K562 treated with DMSO at 1 percent for 24 hours (cell line): Measurements from ENCODE around the gene SLC43A3. TPM values are rescaled to one million over a fixed set of nuclear protein-coding genes. Genes with fewer than 3 reads are reported as not detected.

Experiments used
- total RNA-seq: library from RNA; unstranded; fragments of 300-600 nt; gene quantifications from 2 replicates; pipeline ENCODE4 v1.2.3, GENCODE V29; 2022; ENCODE audit warnings: low read depth; ENCODE audit not compliant: insufficient read depth

The SLC43A3 gene
- 101 and 116 TPM in 2 replicates for total RNA-seq

DNA sequence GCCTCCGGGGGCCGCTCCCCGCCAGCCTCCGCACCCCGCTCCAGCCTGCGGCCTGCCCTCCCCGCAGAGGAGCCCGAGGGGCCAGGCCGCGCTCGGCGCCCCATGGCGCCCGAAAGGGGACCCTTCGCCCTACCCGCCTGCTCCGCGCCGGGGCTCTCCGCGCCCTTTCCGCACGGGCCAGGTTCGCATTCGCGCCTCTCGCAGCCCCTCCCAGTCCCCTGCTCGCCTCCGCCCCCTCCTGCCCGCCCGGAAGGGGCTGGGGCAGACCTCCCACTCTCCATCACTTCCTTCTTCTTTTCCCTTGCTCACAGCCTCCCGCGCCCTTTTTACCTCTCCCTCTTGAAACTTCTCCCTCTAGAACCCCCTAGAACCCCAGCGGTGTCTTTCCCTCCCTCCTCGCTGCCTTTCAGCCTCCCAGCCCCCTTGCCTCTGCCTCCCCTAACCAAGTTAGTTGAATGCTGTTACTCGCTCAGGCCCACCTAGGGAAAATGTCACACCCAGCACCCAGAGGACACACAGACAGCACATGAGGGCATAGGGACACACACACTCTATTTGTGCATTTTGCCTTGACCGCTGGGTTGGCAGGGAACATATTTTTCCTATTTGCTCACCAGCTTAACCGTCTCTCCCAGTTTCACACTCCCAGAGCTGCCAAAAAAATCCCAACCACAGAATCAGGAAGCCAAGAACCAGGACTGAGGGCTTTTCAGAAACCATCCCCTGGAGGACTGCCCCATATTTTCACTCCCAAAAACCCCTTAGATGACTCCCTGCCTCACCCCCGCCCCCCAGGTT, at the start of gene SLC43A3:
Gene SLC43A3, minus strand, starts transcription at position 193 of the 798 bp plus-strand sequence. CDS start 949 bp downstream, outside the sequence.

DNA sequence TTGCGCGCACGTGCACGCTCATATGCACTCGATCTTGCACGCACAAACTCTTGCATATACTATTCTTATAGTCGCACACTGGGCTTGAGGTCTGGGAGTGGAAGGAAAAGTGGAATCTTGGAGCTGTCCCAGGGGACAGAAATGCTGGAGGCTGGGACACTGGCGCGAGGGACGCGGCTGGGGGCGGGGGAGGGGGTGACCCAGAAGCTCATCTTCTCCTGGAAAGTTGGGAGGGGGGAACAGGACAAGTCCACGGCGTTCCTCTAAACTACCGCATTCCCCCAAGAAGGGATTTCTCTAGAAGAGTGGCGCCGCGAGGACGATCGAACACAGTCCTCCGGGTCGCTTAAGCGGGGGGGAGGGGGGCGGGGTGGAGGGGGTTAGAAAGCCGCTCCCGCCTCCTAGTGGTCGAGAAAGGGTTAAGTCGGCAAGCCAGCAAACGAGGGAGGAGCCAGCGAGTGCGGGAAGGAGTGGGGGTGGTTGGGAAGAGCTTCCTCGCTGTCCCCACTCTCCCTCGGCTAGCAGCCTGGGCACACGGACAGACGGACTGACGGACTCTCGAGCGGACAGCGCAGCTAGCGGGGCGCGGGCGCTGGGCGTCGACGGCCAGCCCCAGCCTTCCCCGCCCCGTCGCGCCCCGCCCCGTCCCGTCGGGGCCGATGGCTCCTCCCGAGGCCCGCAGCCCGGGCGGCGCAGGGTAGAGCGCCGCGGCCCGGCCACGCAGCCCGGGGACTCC, 33.3 kb upstream of the SLC43A3 start, which contains the start of gene RTN4RL2:
Gene RTN4RL2, plus strand, starts transcription at position 507 of the 736 bp plus-strand sequence. CDS start 338 bp downstream, outside the sequence.

DNA sequence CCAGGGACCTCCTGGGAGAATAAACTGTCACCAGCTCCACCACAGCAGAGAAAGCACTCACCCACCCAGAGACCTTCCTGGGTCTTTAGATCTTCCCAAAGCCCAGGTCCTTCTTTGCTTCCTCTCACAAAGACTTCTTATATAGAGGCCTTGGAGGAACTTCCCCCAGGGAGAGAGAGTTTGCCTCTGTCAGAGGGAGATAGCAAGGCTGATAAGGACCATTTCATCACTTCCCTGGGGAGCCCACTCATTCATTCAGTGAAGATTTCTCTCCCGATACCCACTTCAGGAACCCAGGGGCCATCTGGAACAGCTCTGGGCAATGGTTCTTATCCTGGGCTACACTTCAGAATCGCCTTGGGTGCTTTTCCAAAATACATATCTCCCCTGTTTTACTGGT, 36.4 kb downstream of the SLC43A3 start, which contains the start of gene PRG2:
Gene PRG2, minus strand, starts transcription at position 116 of the 400 bp plus-strand sequence. CDS start 706 bp downstream, outside the sequence.

DNA sequence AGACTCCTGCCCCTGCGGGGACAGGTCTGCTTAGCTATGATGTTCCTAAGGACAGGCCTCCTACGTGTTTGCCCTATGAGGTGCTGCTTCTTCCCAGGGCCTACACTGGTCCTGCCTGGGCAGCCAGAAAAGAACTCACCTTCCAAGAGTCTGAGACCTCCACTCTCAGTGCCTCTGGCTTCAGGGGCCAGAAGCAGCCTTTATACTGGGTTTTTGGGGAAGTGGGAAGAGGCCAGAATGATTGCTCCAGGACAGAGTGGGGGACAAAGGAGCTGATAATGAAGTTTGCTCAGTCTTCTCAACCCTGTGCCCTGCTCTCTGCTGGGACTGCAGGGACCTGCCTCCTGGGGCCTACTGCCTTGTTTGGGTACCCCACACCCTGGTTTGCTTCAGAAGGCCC, 45.9 kb downstream of the SLC43A3 start, which contains the start of gene PRG3:
Gene PRG3, minus strand, starts transcription at position 176 of the 400 bp plus-strand sequence. CDS start 442 bp downstream, outside the sequence.

Other genes starting within 250 kb of the SLC43A3 start
- gene LRRC55, start 245.2 kb downstream of the SLC43A3 start, total RNA-seq, result not detected in 2 replicates
- 0.65 and 1.2 TPM in 2 replicates for gene APLNR, start 189.9 kb downstream of the SLC43A3 start, total RNA-seq
- 44.3 and 54.2 TPM in 2 replicates for gene TNKS1BP1, start 102.2 kb downstream of the SLC43A3 start, total RNA-seq
- gene SSRP1, start 91.2 kb downstream of the SLC43A3 start, total RNA-seq, result 165 and 171 TPM in 2 replicates
- gene P2RX3, start 88.8 kb downstream of the SLC43A3 start, total RNA-seq, result 0.15 TPM in 1 of 2 replicates, not detected in the other
- gene PRG3, start 46.0 kb downstream of the SLC43A3 start, total RNA-seq, result not detected in 2 replicates
- 13.8 and 17.3 TPM in 2 replicates for gene PRG2, start 36.5 kb downstream of the SLC43A3 start, total RNA-seq
- gene RTN4RL2, start 33.4 kb upstream of the SLC43A3 start, total RNA-seq, result 8.8 and 11.7 TPM in 2 replicates
- 86.0 and 90.3 TPM in 2 replicates for gene SLC43A1, start 88.6 kb upstream of the SLC43A3 start, total RNA-seq
- gene TIMM10, start 103.6 kb upstream of the SLC43A3 start, total RNA-seq, result 46.0 and 49.7 TPM in 2 replicates
- gene SMTNL1, start 110.5 kb upstream of the SLC43A3 start, total RNA-seq, result 0.22 TPM in 1 of 2 replicates, not detected in the other
- gene UBE2L6, start 140.6 kb upstream of the SLC43A3 start, total RNA-seq, result 116 and 119 TPM in 2 replicates
- gene SERPING1, start 170.6 kb upstream of the SLC43A3 start, total RNA-seq, result 0.52 and 1.9 TPM in 2 replicates
- 2.0 and 2.3 TPM in 2 replicates for gene YPEL4, start 222.8 kb upstream of the SLC43A3 start, total RNA-seq
- gene CLP1, start 230.6 kb upstream of the SLC43A3 start, total RNA-seq, result 19.8 and 20.6 TPM in 2 replicates
- gene ZDHHC5, start 241.0 kb upstream of the SLC43A3 start, total RNA-seq, result 36.2 and 37.4 TPM in 2 replicates